ENCODE measurements around the gene RARRES2.
"Not testable (repeated sequence)": the region's sequence is repeated elsewhere in the genome, so short reads cannot be mapped to it uniquely, and the experiment has no call there.

RARRES2 gene

GRCh38 chr7:150295614-150296013 lies 45.8 kb downstream of the RARRES2 start:
- DNase-seq, result not testable (repeated sequence)

DNA sequence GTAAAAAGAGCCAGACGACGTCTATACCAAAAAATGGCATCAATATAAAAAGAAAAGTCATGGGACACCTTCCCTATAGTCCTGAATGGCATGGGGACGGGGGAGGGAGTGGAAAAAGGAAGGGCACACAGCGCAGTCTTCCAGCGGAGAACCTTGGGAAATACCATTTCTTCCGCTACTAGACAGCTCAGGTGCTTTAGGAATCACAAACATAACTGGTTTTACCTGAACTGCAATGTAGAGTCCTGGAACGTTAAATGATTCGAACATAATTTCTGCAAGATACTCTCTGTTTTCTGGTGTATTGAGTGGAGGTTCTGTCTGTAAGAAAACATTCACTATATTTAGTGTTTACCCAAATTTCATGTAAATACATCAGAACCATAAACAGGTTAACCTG lies 46.4 kb downstream of the RARRES2 start:
- not testable (repeated sequence) for DNase-seq

- not testable (repeated sequence) for DNase-seq
Observed at GRCh38 chr7:150290317-150290716, 51.1 kb downstream of the RARRES2 start.

DNA sequence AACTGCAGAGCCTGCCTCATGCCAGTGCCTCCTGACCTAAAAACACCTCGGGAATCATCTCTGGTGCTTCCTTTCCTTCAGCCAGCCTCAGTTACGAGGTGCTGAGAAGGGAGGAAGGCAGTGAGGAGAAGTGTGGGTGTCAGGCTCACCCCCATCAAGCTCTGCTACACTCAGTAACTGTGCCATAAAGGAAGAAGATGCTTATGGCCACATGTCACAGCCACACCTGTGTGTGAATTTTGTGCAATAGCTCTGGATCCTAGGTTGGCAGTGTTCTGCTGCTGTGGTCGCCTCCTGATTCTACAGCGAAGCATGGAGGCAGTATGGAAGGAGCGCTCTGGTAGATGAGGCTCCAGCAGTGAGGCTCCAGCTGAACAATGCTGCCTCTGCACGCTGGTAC lies 52.6 kb downstream of the RARRES2 start:
- not testable (repeated sequence) for DNase-seq

Data from erythroblast (primary cell).